SK-N-MC (cell line): Measurements from ENCODE around the gene ZDHHC20.
"Not testable (repeated sequence)": the region's sequence is repeated elsewhere in the genome, so short reads cannot be mapped to it uniquely, and the experiment has no call there.

Experiments used
- DNase-seq: peaks from one replicate; pipeline ENCODE4 v3.0.0-alpha.2; 2011; ENCODE audit warnings: low read depth, low spot score
- H3K27ac ChIP-seq: fragments of 200-600 bp; sonication (generic); 2 replicates; pipeline ENCODE4 v1.5.1; 2016; ENCODE audit warnings: mixed run types
- H3K36me3 ChIP-seq: fragments of 200-600 bp; sonication (generic); 2 replicates; pipeline ENCODE4 v1.6.1; 2017; ENCODE audit warnings: antibody characterized with exemption, low read length, mixed read lengths; ENCODE audit not compliant: insufficient read depth
- H3K4me3 ChIP-seq: fragments of 200-600 bp; sonication (generic); 2 replicates; pipeline ENCODE4 v1.5.1; 2016
- H3K9ac ChIP-seq: fragments of 200-600 bp; sonication (generic); 2 replicates; pipeline ENCODE4 v1.8.0; 2017; ENCODE audit warnings: mixed run types, mixed read lengths; ENCODE audit not compliant: insufficient read length
- H3K9me3 ChIP-seq: fragments of 200-600 bp; sonication (generic); 2 replicates; pipeline ENCODE4 v1.6.1; 2017; ENCODE audit warnings: low read depth, mild to moderate bottlenecking, antibody characterized with exemption, low read length, moderate library complexity, mixed read lengths
- EZH2 ChIP-seq: fragments of 200-600 bp; sonication (generic); IDR thresholded peaks from one replicate; pipeline ENCODE4 v1.6.1; 2017; ENCODE audit warnings: antibody characterized with exemption
- FOXP2 ChIP-seq: optimal IDR thresholded peaks from 2 replicates; pipeline ENCODE3; 2011; ENCODE audit warnings: mild to moderate bottlenecking, moderate library complexity; ENCODE audit not compliant: insufficient read depth; ENCODE audit errors: extremely low read length, control extremely low read depth
- POLR2AphosphoS5 ChIP-seq: IDR thresholded peaks from 2 replicates; pipeline ENCODE4 v1.6.1; 2012; ENCODE audit warnings: mild to moderate bottlenecking, low read depth, low read length, borderline replicate concordance

Gene ZDHHC20

DNA sequence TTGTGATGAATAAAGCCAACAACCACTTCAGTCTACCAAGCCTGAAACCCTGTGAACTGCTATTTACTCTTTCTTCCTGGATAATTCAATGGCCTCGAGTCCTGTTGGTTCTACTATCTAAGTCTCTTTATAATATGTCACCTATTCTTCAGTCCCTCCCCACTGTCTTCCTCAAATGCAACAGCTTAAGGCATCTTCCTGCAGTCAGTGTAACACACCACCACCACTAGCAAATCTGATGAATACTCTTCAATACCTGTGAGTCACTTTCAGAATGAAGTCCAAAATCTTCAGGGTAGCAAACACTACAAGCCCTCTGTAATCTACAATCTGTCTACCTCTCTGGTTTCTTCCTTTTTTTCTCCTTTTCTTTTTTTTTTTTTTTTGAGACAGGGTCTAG, 32.9 kb downstream of the ZDHHC20 start:
- TF ChIP-seq FOXP2 (no peak), POLR2AphosphoS5 (no peak), EZH2 (no peak)
- DNase-seq, result no peak
- H3K9me3 ChIP-seq, result peaks cover 4% of the 10 kb centered on the region; the same call in 1 of the 2 replicates

GRCh38 chr13:21420706-21421105, 38.4 kb downstream of the ZDHHC20 start:
- no peak overlapping the region for H3K27ac ChIP-seq
- 0 out of 2 replicates have a peak, but pooled peaks cover 3% of the 10 kb centered on the region for H3K36me3 ChIP-seq
- DNase-seq, result no peak
- no peak overlapping the region for H3K9ac ChIP-seq
- H3K9me3 ChIP-seq, result no peaks in the 10 kb centered on the region
- no peak overlapping the region for H3K4me3 ChIP-seq
- no peak for TF ChIP-seq POLR2AphosphoS5
- TF ChIP-seq FOXP2, result no peak
- TF ChIP-seq EZH2, result no peak

More for the DNA sequence above, 32.9 kb downstream of the ZDHHC20 start:
- 0 out of 2 replicates have a peak, but pooled peaks cover 6% of the 10 kb centered on the region for H3K36me3 ChIP-seq
- H3K27ac ChIP-seq, result no peak overlapping the region
- no peak overlapping the region for H3K4me3 ChIP-seq
- no peak overlapping the region for H3K9ac ChIP-seq

- DNase-seq, result no peak
- Histone ChIP-seq H3K27ac (no peak overlapping the region), H3K4me3 (no peak overlapping the region), H3K9me3 (no peaks in the 10 kb centered on the region), H3K9ac (no peak overlapping the region), H3K36me3 (peaks cover 37% of the 10 kb centered on the region)
- TF ChIP-seq POLR2AphosphoS5 (no peak), EZH2 (no peak), FOXP2 (no peak)
Observed at GRCh38 chr13:21413013-21413412, 46.1 kb downstream of the ZDHHC20 start.

- H3K4me3 ChIP-seq, H3K27ac ChIP-seq, DNase-seq, H3K9ac ChIP-seq, H3K9me3 ChIP-seq: not testable (repeated sequence)
- peaks cover 41% of the 10 kb centered on the region for H3K36me3 ChIP-seq
Observed at GRCh38 chr13:21410453-21410852, 48.6 kb downstream of the ZDHHC20 start.

DNA sequence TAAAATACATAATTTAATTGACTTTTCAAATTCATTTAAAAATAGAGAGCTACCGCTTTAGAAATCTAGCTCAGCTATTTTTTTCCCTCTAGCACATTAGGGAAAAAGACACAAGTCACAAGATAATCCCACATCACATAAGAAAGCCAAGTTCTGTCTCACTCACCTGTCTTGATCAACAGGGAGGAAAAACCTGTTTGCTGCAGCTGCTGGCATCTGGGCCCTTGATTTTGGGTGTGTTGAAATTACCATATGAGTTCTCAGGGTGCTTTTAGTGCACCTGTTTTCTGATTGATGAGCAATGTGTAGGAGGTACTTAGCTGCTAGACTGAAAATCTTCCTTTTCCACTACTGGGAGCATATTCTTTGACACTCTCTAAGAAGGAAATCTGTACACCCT, 53.8 kb downstream of the ZDHHC20 start:
- H3K36me3 ChIP-seq, result peaks cover 44% of the 10 kb centered on the region
- H3K4me3 ChIP-seq, result no peak overlapping the region
- H3K9me3 ChIP-seq, result no peaks in the 10 kb centered on the region
- no peak for DNase-seq
- H3K9ac ChIP-seq, result no peak overlapping the region
- no peak overlapping the region for H3K27ac ChIP-seq
- TF ChIP-seq POLR2AphosphoS5, result no peak
- TF ChIP-seq EZH2, result no peak
- no peak for TF ChIP-seq FOXP2

- no peaks in the 10 kb centered on the region for H3K9me3 ChIP-seq
- H3K27ac ChIP-seq, result no peak overlapping the region
- no peak for DNase-seq
- peaks cover 43% of the 10 kb centered on the region for H3K36me3 ChIP-seq
- TF ChIP-seq POLR2AphosphoS5 (no peak), EZH2 (no peak), FOXP2 (no peak)
- H3K4me3 ChIP-seq, result no peak overlapping the region
- H3K9ac ChIP-seq, result no peak overlapping the region
Observed at GRCh38 chr13:21402586-21403307, 56.4 kb downstream of the ZDHHC20 start.

GRCh38 chr13:21399741-21400140, 59.4 kb downstream of the ZDHHC20 start:
- DNase-seq, result peak; percentile 85
- no peak overlapping the region for H3K9ac ChIP-seq
- no peaks in the 10 kb centered on the region for H3K9me3 ChIP-seq
- TF ChIP-seq EZH2 (no peak), POLR2AphosphoS5 (peak; percentile 53; the same call in 1 of the 2 replicates)
- H3K27ac ChIP-seq, result peak overlapping the region; percentile 76; the same call in 1 of the 2 replicates
- peaks cover 46% of the 10 kb centered on the region for H3K36me3 ChIP-seq
- H3K4me3 ChIP-seq, result peak overlapping the region; percentile 61

DNA sequence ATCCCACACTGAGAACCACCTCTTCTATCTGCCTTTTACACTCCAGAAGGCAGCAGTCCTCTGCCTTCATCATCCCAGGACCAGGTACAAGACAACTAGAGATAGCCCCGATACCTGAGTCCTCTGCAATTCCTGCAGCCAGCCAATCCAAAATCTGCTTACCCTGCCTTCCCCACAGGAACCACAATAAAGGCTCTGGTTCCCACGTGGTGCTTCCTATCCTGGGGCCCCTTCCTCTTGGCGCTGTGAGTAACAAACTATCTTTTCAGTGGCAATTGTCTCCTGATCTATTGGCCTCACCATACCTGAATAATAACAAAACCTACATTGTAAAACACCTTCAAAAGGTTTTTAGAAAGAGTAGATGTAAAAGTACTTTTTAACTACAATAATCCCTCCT, 63.1 kb downstream of the ZDHHC20 start:
- no peak overlapping the region for H3K9ac ChIP-seq
- no peak for DNase-seq
- no peak overlapping the region for H3K4me3 ChIP-seq
- H3K27ac ChIP-seq, result no peak overlapping the region
- peaks cover 17% of the 10 kb centered on the region; the same call in 1 of the 2 replicates for H3K36me3 ChIP-seq
- H3K9me3 ChIP-seq, result no peaks in the 10 kb centered on the region
- no peak for TF ChIP-seq FOXP2
- TF ChIP-seq EZH2, result no peak
- no peak for TF ChIP-seq POLR2AphosphoS5

DNA sequence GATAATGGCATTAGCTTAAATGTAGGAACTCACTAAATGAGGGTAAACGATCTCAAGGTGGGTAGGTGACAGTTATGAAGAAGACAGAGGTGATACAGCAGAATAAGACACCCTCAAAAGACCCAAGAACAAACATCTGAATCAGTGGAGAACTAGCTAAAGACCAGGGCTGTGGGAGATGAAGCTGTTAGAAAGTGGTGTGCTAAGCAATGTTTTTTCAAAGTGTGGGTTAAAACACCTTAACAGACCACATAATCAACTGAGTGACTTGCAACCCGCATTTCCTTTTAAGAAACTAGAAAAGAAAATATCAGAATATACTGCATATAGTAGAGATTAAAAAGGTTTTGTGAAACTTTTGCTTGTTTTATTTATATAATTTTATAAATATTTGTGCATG, 70.0 kb downstream of the ZDHHC20 start:
- Histone ChIP-seq H3K9ac (no peak overlapping the region), H3K27ac (no peak overlapping the region), H3K9me3 (peaks cover 7% of the 10 kb centered on the region; the same call in 1 of the 2 replicates), H3K36me3 (peaks cover 52% of the 10 kb centered on the region), H3K4me3 (no peak overlapping the region)
- DNase-seq, result no peak
- no peak for TF ChIP-seq EZH2
- TF ChIP-seq POLR2AphosphoS5, result no peak
- no peak for TF ChIP-seq FOXP2

DNA sequence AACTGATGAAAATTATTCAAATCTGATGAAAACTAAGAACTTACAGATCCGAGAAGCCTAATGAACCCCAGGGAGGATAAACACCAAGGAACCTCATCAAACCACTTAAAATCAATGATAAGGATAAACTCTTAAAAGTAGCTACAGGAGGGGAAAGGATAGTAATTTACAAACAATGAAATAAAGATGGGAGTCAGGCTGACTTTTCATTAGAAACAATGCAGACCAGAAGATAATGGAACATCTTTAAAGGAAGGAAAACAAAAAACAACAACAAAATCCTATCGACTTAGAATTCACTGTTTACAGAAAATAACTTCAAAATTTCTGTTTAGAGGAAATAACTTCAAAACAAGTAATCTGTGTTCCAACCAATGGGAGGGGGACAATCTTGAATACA, 73.4 kb downstream of the ZDHHC20 start:
- H3K9ac ChIP-seq, result no peak overlapping the region
- peaks cover 74% of the 10 kb centered on the region for H3K36me3 ChIP-seq
- no peak for DNase-seq
- H3K4me3 ChIP-seq, result no peak overlapping the region
- no peak for TF ChIP-seq POLR2AphosphoS5
- no peak for TF ChIP-seq EZH2
- no peak for TF ChIP-seq FOXP2
- no peak overlapping the region for H3K27ac ChIP-seq
- H3K9me3 ChIP-seq, result peaks cover 7% of the 10 kb centered on the region; the same call in 1 of the 2 replicates
